ENCODE measurements around the gene DGKE.

Gene DGKE

GRCh38 chr17:56833809-56834379, at the start of gene DGKE, which contains the start of gene C17orf67:
Gene DGKE, plus strand, starts transcription at chr17:56834151. Its CDS starts 645 bp downstream, at chr17:56834796.
Gene C17orf67, minus strand, starts transcription at chr17:56833920. Its CDS starts 18,110 bp downstream, at chr17:56815810.
- DNase-seq, result peak; percentile 97

GRCh38 chr17:56785405-56785804, 48.5 kb upstream of the DGKE start:
- DNase-seq, result no peak

GRCh38 chr17:56785997-56786680, 47.8 kb upstream of the DGKE start:
- no peak for DNase-seq

GRCh38 chr17:56786989-56787482, 46.9 kb upstream of the DGKE start:
- no peak for DNase-seq

GRCh38 chr17:56792267-56792666, 41.7 kb upstream of the DGKE start:
- no peak for DNase-seq

- DNase-seq, result no peak
These were observed 40.4 kb upstream of the DGKE start for GRCh38 chr17:56793531-56793930.

GRCh38 chr17:56793957-56794356, 40.0 kb upstream of the DGKE start:
- no peak for DNase-seq

- no peak for DNase-seq
These were observed 38.6 kb upstream of the DGKE start for GRCh38 chr17:56795221-56795865.

- DNase-seq, result no peak
These were observed 37.4 kb upstream of the DGKE start for GRCh38 chr17:56796536-56796935.

- DNase-seq, result no peak
These were observed 35.0 kb upstream of the DGKE start for GRCh38 chr17:56798916-56799315.

GRCh38 chr17:56801459-56802178, 32.3 kb upstream of the DGKE start:
- no peak for DNase-seq

GRCh38 chr17:56803071-56803470, 30.9 kb upstream of the DGKE start:
- DNase-seq, result no peak

GRCh38 chr17:56804454-56804853, 29.5 kb upstream of the DGKE start:
- no peak for DNase-seq

GRCh38 chr17:56806949-56807348, 27.0 kb upstream of the DGKE start:
- DNase-seq, result no peak

- no peak for DNase-seq
These were observed 26.2 kb upstream of the DGKE start for GRCh38 chr17:56807723-56808122.

- peak; percentile 58 for DNase-seq
These were observed 25.4 kb upstream of the DGKE start for GRCh38 chr17:56808503-56808902.

GRCh38 chr17:56809106-56809819, 24.7 kb upstream of the DGKE start:
- DNase-seq, result no peak

- no peak for DNase-seq
These were observed 24.2 kb upstream of the DGKE start for GRCh38 chr17:56809820-56810179.

GRCh38 chr17:56810343-56810742, 23.6 kb upstream of the DGKE start:
- no peak for DNase-seq

GRCh38 chr17:56810891-56811775, 22.8 kb upstream of the DGKE start:
- DNase-seq, result no peak

GRCh38 chr17:56812901-56813388, 21.0 kb upstream of the DGKE start:
- peak; percentile 63 for DNase-seq

GRCh38 chr17:56815711-56816110, 18.2 kb upstream of the DGKE start:
- DNase-seq, result no peak

Data from NCI-H345 (cell line).